ENCODE results near the gene C1orf216. TPM values are rescaled to one million over a fixed set of nuclear protein-coding genes. Genes with fewer than 3 reads are reported as not detected.
"Not testable (repeated sequence)": the region's sequence is repeated elsewhere in the genome, so short reads cannot be mapped to it uniquely, and the experiment has no call there.

The C1orf216 gene
- total RNA-seq, 1 experiment from 2014 or later, result 13.9 TPM

DNA sequence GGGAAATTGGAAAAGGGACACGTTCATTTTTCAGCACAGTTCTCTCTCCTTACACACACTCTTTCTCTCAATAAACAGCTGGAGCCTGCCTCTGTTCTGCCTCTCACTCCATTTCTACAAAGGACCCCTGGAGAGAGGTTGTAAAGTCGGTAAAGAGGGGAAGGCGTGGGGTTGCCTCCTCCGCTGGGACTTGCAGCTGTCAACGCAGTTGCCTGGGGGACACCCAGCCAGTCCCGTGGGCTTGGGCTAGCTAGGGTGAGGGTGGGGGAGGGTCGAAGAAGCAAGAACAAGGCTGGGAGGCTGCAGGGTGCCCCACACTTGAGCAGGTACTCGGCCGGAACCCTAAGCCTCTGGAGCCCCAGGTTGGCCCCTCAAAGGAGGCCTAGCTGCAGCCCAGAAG is 27.6 kb downstream of the C1orf216 start:
- no peaks in the 10 kb centered on the region for H3K36me3 ChIP-seq (ENCODE audit: control insufficient read depth in 1 of 2, insufficient read depth in 2 of 2, low read length in 2 of 2)
- ChIA-PET CTCF (no interaction called here), POLR2A (no interaction called here), RAD21 (ENCODE audit: low non-redundant PET in 1 of 2, low total read pairs in 2 of 2, uncharacterized antibody in 2 of 2, unreplicated experiment in 2 of 2) (no interaction called here)
- BruUV-seq (replicated peaks), result no TSS peak
- H3K4me1 ChIP-seq (ENCODE audit: control insufficient read depth in 1 of 2, insufficient read depth in 2 of 2, low read length in 2 of 2), result no peaks in the 10 kb centered on the region
- H3K4me3 ChIP-seq (replicated peaks in 1 of 2; ENCODE audit: low read depth in 1 of 2, low read length in 2 of 2), result no peak overlapping the region
- H3K4me2 ChIP-seq (ENCODE audit: low read length), result no peak overlapping the region
- H3K9ac ChIP-seq (ENCODE audit: low read length), result no peak overlapping the region
- H4K20me1 ChIP-seq (ENCODE audit: insufficient read depth), result no peaks in the 10 kb centered on the region
- no peaks in the 10 kb centered on the region for H3K9me3 ChIP-seq (ENCODE audit: control insufficient read depth in 1 of 2, insufficient read depth in 1 of 2, low read depth in 1 of 2, low read length in 2 of 2)
- H3K9me2 ChIP-seq (ENCODE audit: insufficient read depth), result no peaks in the 10 kb centered on the region
- DNase-seq (ENCODE audit: low read depth, low spot score), result no peak
- TF ChIP-seq SRF (IDR thresholded peaks at IDR 0.05; ENCODE audit: low read depth), result no peak
- TF ChIP-seq, protein P1, sequence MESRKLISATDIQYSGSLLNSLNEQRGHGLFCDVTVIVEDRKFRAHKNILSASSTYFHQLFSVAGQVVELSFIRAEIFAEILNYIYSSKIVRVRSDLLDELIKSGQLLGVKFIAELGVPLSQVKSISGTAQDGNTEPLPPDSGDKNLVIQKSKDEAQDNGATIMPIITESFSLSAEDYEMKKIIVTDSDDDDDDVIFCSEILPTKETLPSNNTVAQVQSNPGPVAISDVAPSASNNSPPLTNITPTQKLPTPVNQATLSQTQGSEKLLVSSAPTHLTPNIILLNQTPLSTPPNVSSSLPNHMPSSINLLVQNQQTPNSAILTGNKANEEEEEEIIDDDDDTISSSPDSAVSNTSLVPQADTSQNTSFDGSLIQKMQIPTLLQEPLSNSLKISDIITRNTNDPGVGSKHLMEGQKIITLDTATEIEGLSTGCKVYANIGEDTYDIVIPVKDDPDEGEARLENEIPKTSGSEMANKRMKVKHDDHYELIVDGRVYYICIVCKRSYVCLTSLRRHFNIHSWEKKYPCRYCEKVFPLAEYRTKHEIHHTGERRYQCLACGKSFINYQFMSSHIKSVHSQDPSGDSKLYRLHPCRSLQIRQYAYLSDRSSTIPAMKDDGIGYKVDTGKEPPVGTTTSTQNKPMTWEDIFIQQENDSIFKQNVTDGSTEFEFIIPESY (IDR thresholded peaks at IDR 0.05; ENCODE audit: extremely low read depth, insufficient replicate concordance, low read length), result no peak
- TF ChIP-seq EZH2 (IDR thresholded peaks at IDR 0.05), result no peak
- no peak for TF ChIP-seq FOSL1 (IDR thresholded peaks at IDR 0.05; ENCODE audit: low read depth)
- no peak for TF ChIP-seq ZNF274 (IDR thresholded peaks at IDR 0.05; ENCODE audit: low read depth, low read length)
- TF ChIP-seq POLR2AphosphoS5 (IDR thresholded peaks at IDR 0.05; ENCODE audit: low read depth, low read length), result no peak
- TF ChIP-seq, protein P2, sequence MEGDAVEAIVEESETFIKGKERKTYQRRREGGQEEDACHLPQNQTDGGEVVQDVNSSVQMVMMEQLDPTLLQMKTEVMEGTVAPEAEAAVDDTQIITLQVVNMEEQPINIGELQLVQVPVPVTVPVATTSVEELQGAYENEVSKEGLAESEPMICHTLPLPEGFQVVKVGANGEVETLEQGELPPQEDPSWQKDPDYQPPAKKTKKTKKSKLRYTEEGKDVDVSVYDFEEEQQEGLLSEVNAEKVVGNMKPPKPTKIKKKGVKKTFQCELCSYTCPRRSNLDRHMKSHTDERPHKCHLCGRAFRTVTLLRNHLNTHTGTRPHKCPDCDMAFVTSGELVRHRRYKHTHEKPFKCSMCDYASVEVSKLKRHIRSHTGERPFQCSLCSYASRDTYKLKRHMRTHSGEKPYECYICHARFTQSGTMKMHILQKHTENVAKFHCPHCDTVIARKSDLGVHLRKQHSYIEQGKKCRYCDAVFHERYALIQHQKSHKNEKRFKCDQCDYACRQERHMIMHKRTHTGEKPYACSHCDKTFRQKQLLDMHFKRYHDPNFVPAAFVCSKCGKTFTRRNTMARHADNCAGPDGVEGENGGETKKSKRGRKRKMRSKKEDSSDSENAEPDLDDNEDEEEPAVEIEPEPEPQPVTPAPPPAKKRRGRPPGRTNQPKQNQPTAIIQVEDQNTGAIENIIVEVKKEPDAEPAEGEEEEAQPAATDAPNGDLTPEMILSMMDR (IDR thresholded peaks at IDR 0.05 in 2 of 3, conservative IDR thresholded peaks at IDR 0.05 in 1 of 3; ENCODE audit: borderline replicate concordance in 1 of 3, insufficient read depth in 1 of 3, low read depth in 2 of 3, low read length in 2 of 3), result no peak
- no peak for TF ChIP-seq YY1 (IDR thresholded peaks at IDR 0.05; ENCODE audit: extremely low read depth, insufficient replicate concordance, low read depth, low read length)
- TF ChIP-seq, protein P3, sequence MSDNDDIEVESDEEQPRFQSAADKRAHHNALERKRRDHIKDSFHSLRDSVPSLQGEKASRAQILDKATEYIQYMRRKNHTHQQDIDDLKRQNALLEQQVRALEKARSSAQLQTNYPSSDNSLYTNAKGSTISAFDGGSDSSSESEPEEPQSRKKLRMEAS (IDR thresholded peaks at IDR 0.05), result no peak
- no peak for TF ChIP-seq CBX3 (IDR thresholded peaks at IDR 0.05; ENCODE audit: low read depth)
- no peak for TF ChIP-seq SIN3A (IDR thresholded peaks at IDR 0.05; ENCODE audit: low read depth)
- no peak for TF ChIP-seq ELF1 (IDR thresholded peaks at IDR 0.05; ENCODE audit: borderline replicate concordance, low read depth)
- TF ChIP-seq RAD21 (IDR thresholded peaks at IDR 0.05; ENCODE audit: low read depth), result no peak
- TF ChIP-seq JUND (IDR thresholded peaks at IDR 0.05), result no peak
- no peak overlapping the region for H2AFZ ChIP-seq (ENCODE audit: low read depth, low read length, poor library complexity, severe bottlenecking)
- intact Hi-C loops (cut with micrococcal nuclease), result no loop called here
- no peak overlapping the region for H3K27ac ChIP-seq (ENCODE audit: low read depth, low read length)
- no peaks in the 10 kb centered on the region for H3K79me2 ChIP-seq (ENCODE audit: insufficient read depth, low read length)
- H3K27me3 ChIP-seq (ENCODE audit: insufficient read depth, low read length), result peaks cover 15% of the 10 kb centered on the region; the same call in 1 of the 2 replicates
- no peak for ATAC-seq

DNA sequence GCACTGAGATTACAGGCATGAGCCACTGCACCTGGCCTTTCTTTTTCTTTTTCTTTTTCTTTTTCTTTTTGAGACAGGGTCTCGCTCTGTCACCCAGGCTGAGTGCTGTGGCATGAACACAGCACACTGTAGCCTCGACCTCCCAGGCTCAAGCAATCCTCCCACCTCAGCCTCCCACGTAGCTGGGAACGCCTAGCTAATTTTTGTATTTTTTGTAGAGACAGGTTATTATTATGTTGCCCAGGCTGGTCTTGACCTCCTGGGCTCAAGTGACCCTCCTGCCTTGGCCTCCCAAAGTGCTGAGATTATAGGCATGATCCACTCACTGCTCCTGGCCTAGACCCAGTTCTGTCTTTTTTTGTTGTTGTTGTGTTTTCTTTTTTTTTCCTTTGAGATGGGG is 28.6 kb downstream of the C1orf216 start:
- H4K20me1 ChIP-seq (ENCODE audit: insufficient read depth); H3K4me3 ChIP-seq (replicated peaks in 1 of 2; ENCODE audit: low read depth in 1 of 2, low read length in 2 of 2); H3K9me3 ChIP-seq (ENCODE audit: control insufficient read depth in 1 of 2, insufficient read depth in 1 of 2, low read depth in 1 of 2, low read length in 2 of 2); H3K4me2 ChIP-seq (ENCODE audit: low read length); RAD21 ChIA-PET (ENCODE audit: low non-redundant PET in 1 of 2, low total read pairs in 2 of 2, uncharacterized antibody in 2 of 2, unreplicated experiment in 2 of 2); H3K36me3 ChIP-seq (ENCODE audit: control insufficient read depth in 1 of 2, insufficient read depth in 2 of 2, low read length in 2 of 2); BruUV-seq (replicated peaks); H3K27ac ChIP-seq (ENCODE audit: low read depth, low read length); ATAC-seq; DNase-seq (ENCODE audit: low read depth, low spot score); H3K4me1 ChIP-seq (ENCODE audit: control insufficient read depth in 1 of 2, insufficient read depth in 2 of 2, low read length in 2 of 2); H3K9ac ChIP-seq (ENCODE audit: low read length); intact Hi-C loops (cut with micrococcal nuclease); H3K79me2 ChIP-seq (ENCODE audit: insufficient read depth, low read length); POLR2A ChIA-PET; H2AFZ ChIP-seq (ENCODE audit: low read depth, low read length, poor library complexity, severe bottlenecking); CTCF ChIA-PET; H3K9me2 ChIP-seq (ENCODE audit: insufficient read depth): not testable (repeated sequence)
- H3K27me3 ChIP-seq (ENCODE audit: insufficient read depth, low read length), result peaks cover 15% of the 10 kb centered on the region; the same call in 1 of the 2 replicates
